ENCODE measurements around the gene TTC39B.

Gene TTC39B

GRCh38 chr9:15140051-15140450 lies 167.0 kb downstream of the TTC39B start:
- Histone ChIP-seq H3K4me2 (ENCODE audit: low read length) (no peak overlapping the region), H3K36me3 (ENCODE audit: control insufficient read depth, insufficient read depth, low read length) (no peaks in the 10 kb centered on the region), H2AFZ (no peak overlapping the region), H3K9ac (no peak overlapping the region), H3K79me2 (no peaks in the 10 kb centered on the region), H3K4me3 (ENCODE audit: low read depth, low read length) (no peak overlapping the region), H3K9me3 (ENCODE audit: control insufficient read depth, low read length) (no peaks in the 10 kb centered on the region), H3K27me3 (ENCODE audit: control insufficient read depth, insufficient read depth, low read length) (no peaks in the 10 kb centered on the region), H3K4me1 (no peaks in the 10 kb centered on the region), H3K27ac (no peak overlapping the region)
- TF ChIP-seq CTCF (IDR thresholded peaks at IDR 0.05): no peak

- Histone ChIP-seq H2AFZ (no peak overlapping the region), H3K9me3 (ENCODE audit: control insufficient read depth, low read length) (no peaks in the 10 kb centered on the region)
These were observed 167.5 kb downstream of the TTC39B start for GRCh38 chr9:15139469-15139868.

GRCh38 chr9:15138357-15138686 lies 168.7 kb downstream of the TTC39B start:
- H3K79me2 ChIP-seq: no peaks in the 10 kb centered on the region
- no peak overlapping the region for H3K27ac ChIP-seq
- no peak overlapping the region for H3K9ac ChIP-seq
- no peak overlapping the region for H2AFZ ChIP-seq
- no peak overlapping the region for H3K4me2 ChIP-seq (ENCODE audit: low read length)
- no peaks in the 10 kb centered on the region for H3K36me3 ChIP-seq (ENCODE audit: control insufficient read depth, insufficient read depth, low read length)
- no peaks in the 10 kb centered on the region for H3K9me3 ChIP-seq (ENCODE audit: control insufficient read depth, low read length)
- no peak overlapping the region for H3K4me3 ChIP-seq (ENCODE audit: low read depth, low read length)
- no peak for TF ChIP-seq CTCF (IDR thresholded peaks at IDR 0.05)
- no peaks in the 10 kb centered on the region for H3K27me3 ChIP-seq (ENCODE audit: control insufficient read depth, insufficient read depth, low read length)
- H3K4me1 ChIP-seq: no peaks in the 10 kb centered on the region

More at GRCh38 chr9:15139469-15139868, 167.5 kb downstream of the TTC39B start:
- no peaks in the 10 kb centered on the region for H3K4me1 ChIP-seq
- no peak overlapping the region for H3K27ac ChIP-seq
- no peak overlapping the region for H3K4me3 ChIP-seq (ENCODE audit: low read depth, low read length)
- H3K9ac ChIP-seq: no peak overlapping the region
- H3K27me3 ChIP-seq (ENCODE audit: control insufficient read depth, insufficient read depth, low read length): no peaks in the 10 kb centered on the region
- H3K36me3 ChIP-seq (ENCODE audit: control insufficient read depth, insufficient read depth, low read length): no peaks in the 10 kb centered on the region
- no peaks in the 10 kb centered on the region for H3K79me2 ChIP-seq
- no peak for TF ChIP-seq CTCF (IDR thresholded peaks at IDR 0.05)
- H3K4me2 ChIP-seq (ENCODE audit: low read length): no peak overlapping the region

- H3K9ac ChIP-seq: no peak overlapping the region
- no peaks in the 10 kb centered on the region for H3K9me3 ChIP-seq (ENCODE audit: control insufficient read depth, low read length)
- no peak for TF ChIP-seq CTCF (IDR thresholded peaks at IDR 0.05)
- no peak overlapping the region for H3K4me3 ChIP-seq (ENCODE audit: low read depth, low read length)
- H3K27ac ChIP-seq: no peak overlapping the region
- H3K79me2 ChIP-seq: no peaks in the 10 kb centered on the region
- no peak overlapping the region for H3K4me2 ChIP-seq (ENCODE audit: low read length)
- H3K27me3 ChIP-seq (ENCODE audit: control insufficient read depth, insufficient read depth, low read length): no peaks in the 10 kb centered on the region
- no peak overlapping the region for H2AFZ ChIP-seq
- H3K36me3 ChIP-seq (ENCODE audit: control insufficient read depth, insufficient read depth, low read length): no peaks in the 10 kb centered on the region
- no peaks in the 10 kb centered on the region for H3K4me1 ChIP-seq
These were observed 169.2 kb downstream of the TTC39B start for GRCh38 chr9:15137658-15138356.

GRCh38 chr9:15137089-15137488 lies 169.9 kb downstream of the TTC39B start:
- Histone ChIP-seq H3K4me2 (ENCODE audit: low read length) (no peak overlapping the region), H3K9me3 (ENCODE audit: control insufficient read depth, low read length) (no peaks in the 10 kb centered on the region), H3K36me3 (ENCODE audit: control insufficient read depth, insufficient read depth, low read length) (no peaks in the 10 kb centered on the region), H3K4me1 (no peaks in the 10 kb centered on the region), H3K9ac (no peak overlapping the region), H2AFZ (no peak overlapping the region), H3K79me2 (no peaks in the 10 kb centered on the region), H3K27me3 (ENCODE audit: control insufficient read depth, insufficient read depth, low read length) (no peaks in the 10 kb centered on the region), H3K27ac (no peak overlapping the region), H3K4me3 (ENCODE audit: low read depth, low read length) (no peak overlapping the region)
- TF ChIP-seq CTCF (IDR thresholded peaks at IDR 0.05): no peak
